Muscle of arm (tissue), 12 donors: ENCODE measurements around the gene GPATCH1. TPM values are rescaled to one million over a fixed set of nuclear protein-coding genes. Genes with fewer than 3 reads are reported as not detected.
A peak's percentile ranks its signal among the peaks of the same experiment; 100 is the strongest.
"Not testable (repeated sequence)": the region's sequence is repeated elsewhere in the genome, so short reads cannot be mapped to it uniquely, and the experiment has no call there.

ENCODE experiments used
- DNase-seq: peaks from one replicate; pipeline ENCODE4 v3.0.0-alpha.2; 2013
- polyA plus RNA-seq, 12 donors: library from polyadenylated mRNA; unstranded; fragments of 120-200 nt; gene quantifications; one replicate each; pipeline ENCODE4 v1.2.1, GENCODE V29; 2013; ENCODE audit not compliant: insufficient read length in 12 of 12

Gene GPATCH1
- polyA plus RNA-seq, 12 donors: 6.5 to 12.2 (median 8.2) TPM; not detected in 1

DNA sequence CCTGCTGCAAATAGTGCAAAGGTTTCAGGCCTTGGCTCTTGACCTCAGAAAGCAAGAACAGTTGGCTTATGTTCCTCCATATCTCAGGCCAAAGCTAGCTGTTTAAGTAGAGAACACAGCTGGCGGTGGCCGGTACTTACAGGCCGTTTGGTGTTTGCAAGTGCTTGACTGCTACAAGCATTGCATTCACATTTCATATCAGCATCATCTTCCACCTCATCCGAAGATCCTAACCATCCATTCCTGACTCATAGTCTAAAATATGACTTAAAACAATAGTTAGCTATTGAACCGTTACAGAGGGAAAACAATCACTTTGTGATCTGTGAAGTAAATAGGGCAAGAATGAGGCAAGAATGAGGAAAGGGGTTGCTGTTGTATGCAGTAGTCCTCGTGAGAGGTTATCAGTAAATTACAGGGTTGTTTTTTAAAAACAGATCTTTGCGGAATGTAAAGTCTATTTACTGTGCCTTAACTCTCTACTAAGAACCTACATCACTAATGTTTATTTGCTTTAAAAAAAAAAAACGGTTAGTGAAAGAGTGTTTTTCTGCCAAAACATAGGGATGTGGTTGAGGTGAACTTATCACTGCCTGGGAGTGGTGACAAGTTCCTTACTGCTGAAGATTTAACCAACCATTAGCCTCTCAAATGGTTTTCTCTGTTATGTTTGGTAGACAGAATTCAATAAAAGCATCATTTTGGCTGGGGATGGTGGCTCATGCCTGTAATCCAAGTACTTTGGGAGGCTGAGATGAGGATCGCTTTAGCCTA is 29.3 kb downstream of the GPATCH1 start:
- no peak for DNase-seq

DNA sequence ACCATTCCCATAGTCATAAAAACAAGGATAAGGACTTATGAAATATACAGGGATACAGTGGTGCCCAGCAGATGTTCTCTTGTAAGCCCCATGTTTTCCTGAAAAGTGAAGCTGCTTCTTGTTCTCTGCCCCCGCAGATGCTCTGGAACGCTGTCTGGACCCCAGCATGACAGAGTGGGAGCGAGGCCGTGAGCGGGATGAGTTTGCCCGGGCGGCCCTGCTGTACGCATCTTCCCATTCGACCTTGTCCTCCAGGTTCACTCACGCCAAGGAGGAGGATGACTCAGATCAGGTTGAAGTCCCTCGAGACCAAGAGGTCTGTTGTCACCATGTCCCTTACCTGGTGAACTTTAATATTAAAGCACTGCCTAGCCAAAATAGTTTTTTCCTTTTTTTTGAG is 30.6 kb downstream of the GPATCH1 start:
- DNase-seq: no peak

GRCh38 chr19:33114312-33114711 is 33.3 kb downstream of the GPATCH1 start:
- DNase-seq: no peak

GRCh38 chr19:33117501-33117900 is 36.5 kb downstream of the GPATCH1 start:
- no peak for DNase-seq

GRCh38 chr19:33118643-33119042 is 37.7 kb downstream of the GPATCH1 start:
- no peak for DNase-seq

- no peak for DNase-seq
Observed at GRCh38 chr19:33124207-33125098, 43.5 kb downstream of the GPATCH1 start.

GRCh38 chr19:33125929-33126388 is 45.0 kb downstream of the GPATCH1 start:
- DNase-seq: peak; percentile 56

GRCh38 chr19:33126712-33127111 is 45.7 kb downstream of the GPATCH1 start:
- DNase-seq: not testable (repeated sequence)

- no peak for DNase-seq
Observed at GRCh38 chr19:33129901-33130300, 48.9 kb downstream of the GPATCH1 start.

GRCh38 chr19:33130433-33130832 is 49.5 kb downstream of the GPATCH1 start:
- no peak for DNase-seq

DNA sequence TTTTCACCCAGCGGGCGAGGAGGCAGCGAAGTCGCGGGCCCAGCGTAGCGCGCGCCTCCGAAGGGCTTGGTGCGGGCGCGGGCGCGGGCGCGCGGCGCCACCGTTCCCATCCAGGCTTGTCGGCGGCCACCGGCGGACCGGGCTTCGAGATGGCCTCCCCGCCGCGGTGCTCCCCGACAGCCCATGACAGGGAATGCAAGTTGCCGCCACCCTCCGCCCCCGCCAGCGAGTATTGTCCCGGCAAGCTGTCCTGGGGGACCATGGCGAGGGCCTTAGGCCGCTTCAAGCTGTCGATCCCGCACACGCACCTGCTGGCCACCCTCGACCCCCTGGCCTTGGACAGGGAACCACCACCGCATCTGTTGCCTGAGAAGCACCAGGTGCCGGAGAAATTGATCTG is 51.0 kb downstream of the GPATCH1 start, which contains the start of gene WDR88:
WDR88 (plus strand) TSS at position 94 of the 400 bp plus-strand sequence; CDS start at position 150, 56 bp downstream.
- DNase-seq: no peak

DNA sequence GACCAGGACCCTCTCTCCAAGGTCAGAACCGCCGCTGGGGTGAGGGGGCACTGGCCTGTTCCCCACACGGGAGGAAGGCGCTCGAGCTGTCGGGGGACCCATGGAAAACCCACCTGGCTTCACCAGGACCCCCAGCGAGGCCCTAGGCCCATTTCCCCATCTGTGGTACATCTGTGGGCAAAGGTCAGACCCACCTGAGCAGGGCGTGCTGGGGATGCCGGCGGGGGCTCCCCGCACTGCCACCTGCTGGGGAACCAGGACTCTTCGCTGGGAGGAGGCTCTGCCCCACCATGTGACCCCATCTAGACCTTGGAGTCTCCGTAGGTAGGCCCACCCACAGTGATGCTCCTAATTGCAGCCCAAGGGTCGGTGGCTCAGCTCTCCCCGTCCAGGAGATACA is 51.4 kb downstream of the GPATCH1 start:
- no peak for DNase-seq

- peak; percentile 40 for DNase-seq
Observed at GRCh38 chr19:33133438-33134031, 52.6 kb downstream of the GPATCH1 start.

DNA sequence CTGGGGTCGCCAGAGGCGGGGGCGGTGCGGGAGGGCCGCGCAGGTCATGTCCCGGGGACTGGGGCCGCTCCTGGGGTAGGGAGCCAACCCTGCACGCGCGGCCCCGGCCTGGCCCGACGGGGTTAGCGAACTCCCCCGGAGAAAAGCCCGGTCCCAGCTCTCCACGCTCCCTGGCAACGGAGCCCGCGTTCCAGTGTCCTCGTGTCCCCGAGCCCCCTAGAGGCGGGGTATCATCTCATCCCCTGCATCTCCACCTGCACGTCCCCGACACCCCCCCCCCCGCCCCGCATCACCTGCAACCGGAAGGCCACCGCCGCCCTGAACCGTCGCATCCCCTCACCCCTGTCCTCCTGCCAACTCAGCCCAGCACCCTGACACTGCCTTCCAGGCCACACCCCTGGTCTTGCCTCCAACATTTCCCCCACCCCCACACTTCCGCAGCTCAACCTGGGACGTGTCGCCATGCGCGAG is 53.6 kb downstream of the GPATCH1 start:
- no peak for DNase-seq

DNA sequence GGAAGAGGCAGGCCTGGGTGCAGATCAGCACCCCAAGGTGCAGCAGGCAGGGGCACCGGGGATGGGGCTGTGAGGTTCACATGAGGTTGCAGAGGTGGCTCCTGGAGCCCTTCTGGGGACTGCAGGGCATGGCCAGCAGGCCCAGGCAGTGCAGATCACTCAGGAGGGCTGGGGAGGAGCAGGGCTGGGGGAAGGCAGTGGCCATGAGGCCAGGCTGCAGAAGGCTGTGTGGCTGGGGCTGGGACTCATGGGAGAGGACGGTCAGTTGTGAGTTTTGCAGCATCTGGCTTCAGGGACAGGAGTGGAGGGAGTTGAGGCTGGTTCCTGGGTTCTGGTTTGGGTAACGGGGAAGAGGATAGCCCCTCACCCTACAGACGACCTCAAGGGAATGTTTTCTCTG is 58.2 kb downstream of the GPATCH1 start:
- DNase-seq: no peak

GRCh38 chr19:33143897-33144405 is 63.0 kb downstream of the GPATCH1 start:
- DNase-seq: peak; percentile 83

- DNase-seq: no peak
Observed at GRCh38 chr19:33146209-33146608, 65.2 kb downstream of the GPATCH1 start.

DNA sequence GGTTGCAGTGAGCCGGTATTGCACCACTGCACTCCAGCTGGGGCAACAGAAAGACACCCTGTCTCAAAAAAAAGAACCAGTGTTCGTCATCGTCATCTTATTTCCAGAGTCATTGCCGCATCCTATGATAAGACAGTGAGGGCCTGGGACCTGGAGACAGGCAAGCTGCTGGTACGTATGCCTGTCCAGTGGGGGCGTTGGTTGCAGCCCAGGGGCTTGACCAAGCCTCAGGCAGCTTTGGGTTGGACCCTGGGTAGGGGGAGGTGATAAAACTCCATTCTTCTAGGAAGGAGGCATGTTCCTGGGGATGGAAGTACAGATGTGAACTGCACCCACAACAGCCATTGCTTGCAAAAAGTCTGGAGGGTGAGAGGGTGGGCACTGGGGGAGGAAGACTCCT is 66.6 kb downstream of the GPATCH1 start:
- DNase-seq: no peak

DNA sequence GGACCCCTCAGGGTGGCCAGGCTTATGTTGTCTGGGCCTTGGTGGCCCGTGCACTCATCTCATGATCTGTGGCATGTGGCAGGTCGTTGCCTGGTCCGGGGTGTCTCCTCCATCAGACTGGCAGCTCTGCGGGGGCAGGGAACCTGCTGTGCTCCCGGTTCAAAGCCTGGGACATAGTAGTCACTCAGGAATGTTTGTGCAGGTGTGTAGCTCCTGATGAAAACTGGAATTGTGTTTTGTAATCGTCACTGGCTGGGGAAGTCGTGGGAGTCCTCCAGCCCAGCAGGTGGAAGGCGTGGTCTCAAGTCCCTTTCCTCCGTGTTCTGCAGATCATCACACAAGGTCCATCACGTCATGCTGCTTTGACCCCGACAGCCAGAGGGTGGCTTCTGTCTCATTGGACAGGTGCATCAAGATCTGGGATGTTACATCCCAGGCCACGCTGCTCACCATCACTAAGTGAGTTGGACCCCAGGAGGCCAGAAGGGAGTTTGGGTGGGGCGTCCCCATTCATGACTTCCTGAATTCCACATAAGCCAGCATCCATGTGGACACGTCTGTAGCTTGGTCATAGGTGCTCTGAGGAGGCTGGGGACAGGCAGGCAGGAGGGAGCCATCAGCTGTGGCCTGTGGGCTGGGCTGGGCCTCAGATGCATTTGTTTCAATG is 70.0 kb downstream of the GPATCH1 start:
- DNase-seq: no peak

- no peak for DNase-seq
Observed at GRCh38 chr19:33152176-33152575, 71.2 kb downstream of the GPATCH1 start.

DNA sequence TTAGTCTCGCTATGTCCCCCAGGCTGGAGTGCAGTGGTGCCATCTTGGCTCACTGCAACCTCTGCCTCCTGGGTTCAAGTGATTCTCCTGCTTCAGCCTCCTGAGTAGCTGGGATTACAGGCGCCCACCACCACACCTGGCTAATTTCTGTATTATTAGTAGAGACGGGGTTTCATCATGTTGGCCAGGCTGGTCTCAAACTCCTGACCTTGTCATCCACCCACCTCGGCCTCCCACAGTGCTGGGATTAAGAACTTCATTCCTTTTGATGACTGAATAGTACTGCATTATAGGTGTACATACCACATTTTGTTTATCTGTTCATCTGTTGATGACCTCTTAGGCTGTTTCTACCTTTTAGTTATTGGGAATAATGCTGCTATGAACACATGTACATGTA is 71.6 kb downstream of the GPATCH1 start:
- not testable (repeated sequence) for DNase-seq
